ENCODE data around the gene SHC3.

GRCh38 chr9:89161221-89161620 is 17.4 kb downstream of the SHC3 start:
- no peak for TF ChIP-seq CBX3 (IDR thresholded peaks at IDR 0.05; ENCODE audit: borderline replicate concordance in 1 of 2, low read length in 2 of 2)
- no peak for TF ChIP-seq TAF15 (IDR thresholded peaks at IDR 0.05; ENCODE audit: low read depth, low read length)
- TF ChIP-seq SMAD1 (IDR thresholded peaks at IDR 0.05; ENCODE audit: low read depth, low read length, partially characterized antibody): no peak
- TF ChIP-seq POLR2A (conservative IDR thresholded peaks at IDR 0.05): no peak
- no peak for TF ChIP-seq PRMT5 (CRISPR knock-in tag; IDR thresholded peaks at IDR 0.05)
- no peak for TF ChIP-seq ZNF740 (CRISPR knock-in tag; IDR thresholded peaks at IDR 0.05)
- no peak for TF ChIP-seq ZNF740 (tag; IDR thresholded peaks at IDR 0.05)
- no peak for TF ChIP-seq EZH2 (IDR thresholded peaks at IDR 0.05; ENCODE audit: borderline replicate concordance, low read depth, low read length)
- TF ChIP-seq SMARCC2 (IDR thresholded peaks at IDR 0.05; ENCODE audit: low read depth): no peak
- TF ChIP-seq CTCF (IDR thresholded peaks at IDR 0.05 in 2 of 3, conservative IDR thresholded peaks at IDR 0.05 in 1 of 3; ENCODE audit: insufficient read depth in 2 of 3, low read depth in 1 of 3, low read length in 3 of 3): no peak
- no peak for TF ChIP-seq ARID3B (CRISPR knock-in tag; IDR thresholded peaks at IDR 0.05; ENCODE audit: borderline replicate concordance)
- TF ChIP-seq ZNF23 (CRISPR knock-in tag; IDR thresholded peaks at IDR 0.05): no peak
- TF ChIP-seq CHD2 (IDR thresholded peaks at IDR 0.05; ENCODE audit: low read depth, low read length): no peak
